ENCODE data around the gene TSC1. TPM values are rescaled to one million over a fixed set of nuclear protein-coding genes. Genes with fewer than 3 reads are reported as not detected.

Gene TSC1
- total RNA-seq, 1 experiment from 2014 or later: 16.5 TPM

DNA sequence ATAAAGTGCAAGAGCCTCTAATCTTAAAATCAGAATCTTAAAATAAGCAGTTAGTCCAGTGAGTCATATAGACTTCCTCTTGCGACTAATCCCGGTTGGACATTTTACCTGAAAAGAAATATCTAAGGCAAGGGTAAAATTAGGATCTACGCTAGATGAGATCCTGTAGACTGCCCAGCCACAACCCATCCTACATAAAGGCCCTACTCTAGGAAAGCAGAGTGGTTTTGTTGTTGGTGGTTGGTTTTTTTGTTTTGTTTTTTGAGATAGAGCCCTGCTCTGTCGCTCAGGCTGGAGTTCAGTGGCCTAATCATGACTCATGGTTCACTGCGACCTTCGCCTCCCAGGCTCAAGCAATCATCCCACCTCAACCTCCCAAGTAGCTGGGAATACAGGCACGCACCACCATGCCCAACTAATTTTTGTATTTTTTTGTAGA lies 6.9 kb downstream of the TSC1 start:
- DNase-seq (ENCODE audit: low spot score): no peak

DNA sequence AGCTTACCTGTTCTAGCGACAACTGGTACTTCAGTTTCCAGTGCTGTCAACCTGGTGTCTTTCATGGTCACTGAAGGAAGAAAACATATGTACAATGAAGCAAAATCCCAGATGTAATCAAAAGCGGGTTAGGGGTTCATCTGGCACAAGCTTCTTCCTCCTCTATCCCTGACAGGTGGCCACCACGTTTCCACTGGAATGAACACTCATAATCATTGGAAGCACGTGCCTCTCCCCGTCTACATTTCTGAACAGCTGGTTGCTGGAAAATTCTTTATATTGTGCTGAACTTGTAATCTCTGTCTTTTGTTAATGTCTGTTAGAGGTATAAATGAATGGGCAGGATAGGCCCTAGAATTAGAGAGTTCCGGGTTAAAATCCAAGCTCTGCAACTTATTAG lies 9.4 kb downstream of the TSC1 start:
- no peak for DNase-seq (ENCODE audit: low spot score)

DNA sequence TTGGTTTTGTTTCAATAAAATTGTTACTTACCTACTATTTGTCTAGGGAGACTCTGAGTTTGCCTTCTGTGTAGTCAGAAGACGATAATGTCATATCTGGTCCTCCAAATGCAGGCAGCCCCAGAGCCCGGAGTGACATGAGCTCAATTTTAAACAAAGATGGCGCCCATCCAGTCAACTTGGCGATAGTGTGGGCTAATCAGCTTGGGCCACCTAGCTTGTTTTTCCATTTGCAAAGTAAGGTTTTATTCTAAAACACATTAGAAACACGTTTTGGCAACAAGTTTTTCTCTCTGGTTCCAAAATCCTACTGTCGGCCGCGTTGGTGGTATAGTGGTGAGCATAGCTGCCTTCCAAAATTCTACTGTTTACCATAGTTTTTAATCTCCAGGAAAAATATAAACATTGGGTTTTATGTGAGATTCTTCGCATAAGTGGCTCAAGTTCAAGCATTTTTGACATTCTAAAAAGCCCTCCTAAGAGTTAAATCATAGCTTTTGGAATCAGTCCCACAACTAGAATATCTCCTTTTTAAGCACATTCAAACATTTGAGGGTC lies 13.2 kb downstream of the TSC1 start:
- no peak for DNase-seq (ENCODE audit: low spot score)

DNA sequence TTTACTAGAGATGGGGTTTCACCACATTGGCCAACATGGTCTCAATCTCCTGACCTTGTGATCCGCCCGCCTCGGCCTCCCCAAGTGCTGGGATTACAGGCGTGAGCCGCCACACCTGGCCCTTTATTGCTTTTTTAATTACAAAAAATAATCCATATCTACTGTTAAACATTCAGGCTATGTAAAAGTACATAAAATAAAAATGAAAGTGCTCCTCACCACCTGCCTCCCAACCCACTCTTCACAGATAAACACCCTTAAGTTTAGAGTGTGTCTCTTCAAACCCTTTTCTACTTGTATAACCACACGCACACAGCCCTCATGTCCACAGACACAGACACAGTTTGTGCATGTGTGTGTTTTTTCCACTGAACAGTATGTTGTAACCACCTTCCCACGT lies 16.7 kb downstream of the TSC1 start:
- DNase-seq (ENCODE audit: low spot score): no peak

DNA sequence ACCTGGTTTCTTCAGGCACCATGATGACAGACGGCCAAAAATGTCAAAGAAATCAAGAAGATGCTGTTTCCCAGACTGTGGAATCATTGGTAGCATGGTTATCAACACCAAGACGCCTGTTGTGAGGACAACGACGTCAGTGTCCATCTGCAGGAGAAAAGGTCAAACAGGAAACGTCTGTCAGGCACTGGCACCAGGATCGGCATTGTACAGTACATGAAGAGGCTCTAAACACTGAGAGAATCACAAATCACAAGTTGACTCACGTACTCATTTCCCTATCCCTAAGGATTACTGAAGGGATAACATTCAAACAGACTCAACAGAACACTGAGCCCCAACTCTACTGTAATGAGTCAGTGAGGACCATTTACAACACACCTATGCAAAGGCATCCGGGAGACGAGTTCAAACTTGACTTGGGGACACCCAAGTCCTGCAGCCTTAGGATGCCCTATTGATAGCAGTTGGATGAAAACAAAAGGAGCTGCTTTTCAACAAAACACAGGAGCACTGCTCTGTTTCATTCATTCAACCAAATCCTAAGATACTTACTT lies 21.0 kb downstream of the TSC1 start:
- DNase-seq (ENCODE audit: low spot score): no peak

DNA sequence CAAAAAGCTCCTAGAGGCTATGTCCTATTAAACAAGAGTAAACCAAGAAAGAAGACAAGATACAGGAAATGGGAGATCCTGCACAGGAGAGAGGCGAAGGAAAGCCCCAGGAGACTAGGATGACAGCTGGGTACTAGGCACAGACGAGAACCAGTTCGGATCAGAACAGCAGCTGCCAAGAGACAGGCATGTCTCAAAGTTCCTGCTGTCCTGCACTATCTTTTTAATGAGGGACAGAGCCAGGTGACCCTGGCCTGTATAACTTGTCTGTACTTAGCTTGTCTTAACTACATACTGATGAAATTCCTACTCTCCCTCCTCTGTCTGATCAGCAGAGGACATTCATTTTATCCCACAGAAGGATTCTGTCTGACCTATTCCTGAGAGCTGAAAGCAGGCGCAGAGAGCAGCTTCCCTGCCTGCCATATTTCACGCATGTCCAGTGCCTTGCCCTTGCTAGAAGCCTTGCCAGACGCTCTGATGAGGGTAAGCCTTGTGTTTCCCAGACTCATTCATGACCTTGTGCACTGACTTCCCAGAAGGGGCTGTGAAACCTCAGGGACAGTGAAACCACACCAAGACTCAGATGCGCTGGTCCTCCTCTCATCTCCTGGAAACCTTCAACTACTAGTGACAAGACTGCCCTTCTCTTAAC lies 24.7 kb downstream of the TSC1 start:
- no peak for DNase-seq (ENCODE audit: low spot score)

DNA sequence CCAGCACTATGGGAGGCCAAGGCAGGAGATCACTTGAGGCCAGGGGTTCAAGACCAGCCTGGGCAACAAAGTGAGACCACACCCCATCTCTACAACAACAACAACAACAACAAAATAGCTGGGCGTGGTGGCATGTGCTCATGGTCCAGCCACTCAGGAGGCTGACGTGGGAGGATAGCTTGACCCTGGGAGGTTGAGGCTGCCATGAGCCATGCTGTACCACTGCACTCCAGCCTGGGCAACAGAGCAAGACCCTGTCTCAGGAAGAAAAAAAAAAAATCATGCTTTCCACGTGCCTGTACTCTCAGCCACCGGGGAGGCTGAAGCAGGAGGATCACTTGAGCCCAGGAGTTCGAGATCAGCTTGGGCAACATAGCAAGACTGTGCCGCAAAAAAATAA lies 29.5 kb downstream of the TSC1 start:
- no peak for DNase-seq (ENCODE audit: low spot score)

DNA sequence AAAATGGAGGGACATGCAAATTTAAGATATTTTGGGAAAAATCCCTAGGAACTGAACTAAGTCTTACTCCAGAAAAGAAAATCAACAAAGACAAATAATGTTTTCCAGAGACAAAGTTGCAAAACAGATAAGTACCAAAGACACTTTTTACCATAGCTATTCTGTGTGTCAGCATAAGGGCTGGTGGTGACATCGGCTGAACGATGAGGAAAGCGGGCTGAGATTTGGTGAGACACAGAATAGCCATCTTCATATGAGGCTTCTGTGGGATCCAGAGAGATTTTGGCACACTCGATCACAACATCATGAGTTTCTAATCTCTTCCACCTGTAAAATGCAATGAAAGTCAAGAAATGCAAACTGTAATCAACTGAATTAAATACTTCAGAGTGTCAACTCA lies 32.3 kb downstream of the TSC1 start:
- DNase-seq (ENCODE audit: low spot score): no peak

DNA sequence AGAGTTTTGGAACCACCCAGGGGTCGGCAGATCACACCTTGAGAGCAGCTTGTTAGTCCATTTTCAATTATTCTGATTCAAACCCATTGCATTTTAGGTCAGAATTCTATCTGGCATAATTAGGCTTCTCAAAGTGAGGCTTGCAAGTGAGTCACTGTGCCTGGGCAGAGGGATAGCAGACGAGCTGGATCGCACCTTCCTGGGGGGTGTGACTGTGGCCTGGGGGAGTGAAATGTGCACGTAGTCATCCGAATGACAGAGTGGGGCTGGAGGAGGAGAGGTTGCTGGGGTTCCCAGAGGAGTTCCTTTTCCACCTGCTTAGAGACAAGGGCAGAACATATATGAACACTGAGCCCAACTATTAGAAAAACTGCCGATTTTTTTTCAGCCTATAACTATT lies 34.0 kb downstream of the TSC1 start:
- DNase-seq (ENCODE audit: low spot score): no peak

DNA sequence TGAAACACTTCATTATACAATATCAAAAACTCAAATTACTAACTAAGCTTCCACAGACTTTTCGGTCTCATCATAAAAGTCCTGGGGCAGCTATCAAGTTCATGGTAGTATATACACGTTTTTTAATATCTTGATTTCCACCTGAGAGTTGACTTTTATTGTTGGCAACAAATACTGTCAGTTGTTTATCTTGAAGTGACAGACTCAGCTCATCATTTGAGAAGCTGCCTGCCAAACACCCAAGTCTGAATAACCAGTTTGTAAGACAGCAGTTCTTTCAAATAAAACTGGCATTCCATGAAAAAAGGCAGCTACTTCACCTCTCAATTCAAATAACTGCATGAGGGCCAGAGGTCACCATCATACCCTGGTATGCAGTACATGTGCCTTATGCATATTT lies 35.1 kb downstream of the TSC1 start:
- no peak for DNase-seq (ENCODE audit: low spot score)

DNA sequence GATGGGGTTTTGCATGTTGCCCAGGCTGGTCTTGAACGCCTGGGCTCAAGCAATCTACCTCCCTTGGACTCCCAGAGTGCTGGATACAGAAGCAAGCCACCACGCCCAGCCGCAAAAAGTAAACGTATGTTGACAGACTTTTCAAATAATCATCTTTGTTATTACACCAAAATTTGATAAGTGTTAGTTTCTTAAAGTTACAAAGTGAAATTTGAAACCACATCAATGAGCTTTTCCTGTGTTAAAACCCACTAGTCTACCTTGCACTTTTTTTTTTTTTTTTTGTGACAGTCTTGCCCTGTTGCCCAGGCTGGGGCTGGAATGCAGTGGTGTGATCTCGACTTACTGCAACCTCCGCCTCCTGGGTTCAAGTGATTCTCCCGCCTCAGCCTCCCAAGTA lies 35.8 kb downstream of the TSC1 start:
- no peak for DNase-seq (ENCODE audit: low spot score)

DNA sequence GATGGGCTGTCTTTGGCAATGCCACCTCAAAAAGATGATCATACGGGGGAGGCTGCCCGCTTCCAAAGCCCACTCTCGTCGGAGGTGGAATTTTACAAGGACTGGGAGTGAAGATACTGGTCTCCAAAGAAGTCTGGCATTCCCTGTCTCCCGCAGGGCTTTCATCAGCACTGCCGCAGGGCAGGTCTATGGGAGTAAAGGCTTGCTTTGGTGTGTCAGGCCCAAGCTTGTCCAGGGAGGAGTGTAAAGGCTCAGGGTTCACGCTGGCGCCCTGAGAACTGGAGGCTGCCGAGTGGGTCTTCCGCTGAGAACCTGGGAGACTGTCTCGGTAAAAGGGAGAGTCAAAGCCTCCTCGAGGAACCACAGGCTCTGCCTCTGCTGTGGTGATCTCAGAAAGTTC lies 38.7 kb downstream of the TSC1 start:
- no peak for DNase-seq (ENCODE audit: low spot score)

DNA sequence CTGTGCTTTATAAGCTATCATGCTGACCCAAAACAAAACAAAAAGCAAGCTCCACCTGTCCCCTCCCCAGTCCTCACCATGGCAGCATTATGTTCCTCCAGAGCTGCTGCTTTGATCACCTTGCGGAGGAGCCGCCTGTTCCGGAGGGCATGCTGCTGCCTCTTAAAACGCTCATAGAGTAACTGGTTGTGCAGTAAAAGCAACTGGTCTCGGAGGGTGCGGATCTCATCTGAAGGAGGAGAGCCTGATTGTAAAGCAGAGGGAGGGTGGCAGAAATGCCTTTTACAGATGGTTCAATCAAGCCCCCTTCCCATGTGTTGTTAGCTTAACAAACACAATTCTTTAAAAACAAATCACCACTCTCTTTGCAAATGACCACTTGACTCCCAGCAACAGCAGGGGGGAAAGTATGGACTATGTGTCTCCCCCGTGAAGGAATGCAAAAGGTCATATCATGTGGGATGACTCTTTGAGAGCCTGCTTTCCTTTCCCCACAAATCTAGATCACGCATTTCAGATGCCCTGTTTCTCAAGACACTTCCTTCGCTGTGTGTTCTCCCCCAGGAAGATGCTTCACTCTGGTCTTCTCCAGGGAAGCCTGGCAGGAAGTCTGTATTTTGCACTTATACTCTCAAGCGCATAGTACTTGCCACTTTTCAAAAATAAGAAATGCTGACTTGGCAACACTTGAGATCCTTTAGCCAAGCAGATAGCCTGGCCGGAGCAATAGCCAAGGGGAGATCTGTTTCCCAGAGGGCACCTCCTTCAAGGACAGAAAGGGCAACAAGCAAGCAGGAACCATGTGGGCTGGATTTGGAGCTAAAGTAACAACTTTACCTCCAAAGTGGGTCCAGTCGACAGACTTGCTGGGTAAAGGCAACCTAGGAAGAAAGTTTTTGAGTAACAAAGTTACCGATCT lies 40.6 kb downstream of the TSC1 start:
- no peak for DNase-seq (ENCODE audit: low spot score)

DNA sequence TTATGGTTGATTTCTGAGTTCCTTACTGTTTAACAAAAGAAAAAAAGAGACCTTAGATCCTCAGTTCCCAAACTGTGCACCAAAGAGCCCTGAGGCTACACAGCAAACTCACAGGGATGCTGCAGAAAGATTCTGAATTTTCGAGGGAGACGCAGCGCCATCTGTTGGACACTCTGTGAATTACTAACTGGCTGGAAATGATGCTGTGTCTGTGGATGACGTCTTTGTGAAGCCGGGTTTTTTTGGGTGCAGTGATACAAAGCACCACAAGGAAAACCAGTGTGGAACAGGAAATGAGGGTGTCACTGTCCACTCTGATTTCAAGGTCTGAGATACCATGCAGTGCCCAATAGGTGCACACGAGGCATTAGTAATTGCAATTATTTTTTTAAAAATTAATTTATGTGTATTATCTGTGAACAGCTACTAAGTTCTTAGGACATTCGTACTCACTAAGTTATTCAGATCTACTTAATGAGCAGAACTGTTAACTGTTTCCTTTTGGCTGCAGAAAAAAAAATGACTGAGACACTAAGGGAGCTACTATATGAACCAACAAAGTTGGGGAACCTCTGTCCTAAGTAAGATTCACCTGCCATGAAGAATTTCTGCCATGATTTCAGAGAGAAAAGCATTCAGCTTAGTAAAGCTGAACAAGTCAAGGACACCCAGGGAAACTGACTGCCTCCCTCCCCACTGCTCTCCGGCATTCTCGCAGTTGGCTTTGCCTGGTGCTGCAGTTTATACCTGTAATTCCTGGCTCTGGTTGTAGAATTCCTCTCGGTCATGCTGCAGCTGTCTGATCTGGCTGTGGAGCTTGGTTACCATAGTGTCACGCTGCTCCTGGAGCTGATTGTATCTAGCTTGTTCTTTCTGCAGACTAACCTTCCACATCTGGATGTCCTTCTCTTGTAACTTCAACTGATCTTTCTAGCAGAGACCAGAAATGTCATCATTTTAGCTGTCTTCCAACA lies 42.3 kb downstream of the TSC1 start:
- peak; percentile 93 for DNase-seq (ENCODE audit: low spot score)

DNA sequence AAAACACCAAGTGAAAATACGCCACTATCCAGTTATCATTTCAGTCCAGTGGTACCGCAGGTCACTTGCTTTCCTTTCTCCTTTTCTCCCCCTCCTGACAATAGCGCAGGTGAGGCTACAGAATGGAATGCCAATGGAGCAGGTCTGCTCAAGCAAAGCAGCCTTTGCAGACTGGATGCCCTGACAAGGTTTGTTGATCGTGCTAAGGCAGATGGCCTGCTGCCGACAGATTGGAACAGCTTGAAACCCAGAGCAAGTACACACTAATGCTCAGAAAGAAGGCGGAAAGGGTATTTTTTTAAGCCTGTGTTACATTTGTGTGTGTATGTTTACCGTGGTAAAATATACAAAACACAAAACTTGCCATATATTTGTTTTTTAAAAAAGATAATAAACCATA lies 46.4 kb downstream of the TSC1 start:
- DNase-seq (ENCODE audit: low spot score): no peak

DNA sequence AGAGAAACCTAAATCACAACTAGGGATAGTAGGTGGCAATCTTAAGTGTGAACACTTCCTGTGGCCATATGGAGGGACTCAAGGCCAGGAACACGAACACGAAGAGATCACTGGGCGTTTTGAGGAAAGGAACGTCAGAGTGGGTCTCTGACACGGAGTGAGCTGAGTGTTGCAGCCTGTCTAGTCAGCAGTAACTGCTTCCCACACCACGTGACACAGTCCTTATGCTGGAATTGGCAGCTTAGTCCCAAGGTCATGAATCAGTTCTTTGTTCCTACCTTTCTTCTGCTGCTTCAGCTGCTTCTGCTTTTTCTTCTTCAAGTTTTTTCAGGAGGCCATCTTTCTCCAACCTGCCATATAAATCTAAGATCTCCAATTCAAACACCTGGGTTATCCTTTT lies 47.5 kb downstream of the TSC1 start:
- DNase-seq (ENCODE audit: low spot score): no peak

DNA sequence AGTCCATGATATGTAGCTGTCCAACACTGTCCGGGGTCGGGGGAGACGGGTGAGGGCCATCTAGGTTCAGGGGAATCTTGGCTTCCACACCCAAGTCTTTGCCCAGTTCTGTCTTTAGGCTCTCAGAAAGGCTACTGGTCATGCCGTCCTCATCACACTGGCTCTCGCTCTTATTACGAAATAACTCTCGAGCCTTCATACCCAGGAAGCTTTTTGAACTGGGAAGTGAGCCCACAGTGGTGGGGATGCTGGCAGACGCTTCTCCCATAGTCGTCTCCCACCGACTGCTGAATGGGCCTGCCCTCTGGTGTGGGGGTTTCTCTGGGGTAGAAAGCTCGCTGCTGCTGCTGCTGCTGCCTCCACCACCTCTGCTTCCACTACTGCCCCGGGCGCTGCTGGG lies 48.2 kb downstream of the TSC1 start:
- DNase-seq (ENCODE audit: low spot score): no peak

DNA sequence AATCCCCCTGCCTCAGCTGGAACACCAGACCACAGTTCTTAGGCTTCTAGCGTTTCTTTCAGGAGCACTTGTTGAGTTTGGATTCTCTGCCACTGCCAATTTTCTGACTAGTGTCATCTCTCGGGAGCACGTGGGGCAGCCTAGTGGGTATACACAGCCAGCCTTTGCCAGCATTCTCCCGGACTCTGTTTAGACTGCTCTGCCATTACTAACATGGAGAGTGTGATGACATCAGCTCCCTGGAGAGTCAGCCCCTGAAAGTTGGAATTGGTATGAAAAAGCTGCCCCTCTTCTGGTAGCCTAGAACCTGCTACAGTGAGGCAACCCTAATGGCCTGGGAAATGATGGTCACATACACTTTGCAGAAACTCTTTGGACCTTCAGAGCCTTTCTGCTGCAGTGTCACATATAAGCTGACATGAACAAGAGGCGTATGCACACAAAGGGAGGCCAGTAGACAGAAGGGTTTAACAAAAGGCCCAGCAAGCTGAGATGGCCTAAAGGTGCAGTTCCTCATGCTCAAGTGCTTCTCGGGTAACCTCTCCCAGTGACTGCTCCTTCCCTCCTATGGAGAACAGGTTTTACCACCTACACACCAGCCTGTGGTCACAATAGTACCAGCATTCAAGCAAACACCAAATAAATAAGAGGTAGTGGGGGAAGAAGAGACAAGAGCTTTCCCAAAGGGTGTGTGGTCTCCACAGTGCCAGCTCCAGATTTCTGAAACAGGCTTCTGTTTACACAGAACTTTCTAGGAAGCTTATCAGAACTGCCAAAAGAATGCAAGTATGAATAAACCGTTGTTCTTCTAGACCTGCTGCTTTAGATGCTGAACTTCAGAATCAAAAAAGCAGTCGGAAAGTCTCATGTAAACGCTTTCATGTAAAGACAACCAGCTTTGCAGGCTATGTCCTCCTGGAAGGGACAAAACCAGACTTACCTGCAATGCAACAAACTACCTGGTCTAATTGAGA lies 49.3 kb downstream of the TSC1 start:
- no peak for DNase-seq (ENCODE audit: low spot score)

DNA sequence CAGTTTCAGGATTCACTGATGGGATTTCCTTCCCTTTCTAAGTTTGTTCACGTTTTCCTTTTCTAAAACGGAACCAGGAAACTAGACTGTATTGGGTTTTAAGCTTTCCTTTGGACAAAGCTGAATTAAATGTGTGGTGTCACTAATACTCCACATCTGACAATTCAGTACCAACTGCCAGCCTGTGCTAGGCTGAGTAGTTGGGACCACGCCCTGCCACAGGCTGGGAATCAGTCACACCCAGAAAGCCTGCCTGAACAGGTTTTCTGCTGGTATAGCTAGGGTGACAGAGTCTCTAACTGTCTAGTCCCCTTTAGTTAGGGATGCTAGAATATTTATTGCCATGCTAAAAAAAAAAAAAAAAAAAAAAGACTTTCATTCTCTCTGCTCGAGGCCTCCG lies 50.1 kb downstream of the TSC1 start:
- DNase-seq (ENCODE audit: low spot score): no peak

DNA sequence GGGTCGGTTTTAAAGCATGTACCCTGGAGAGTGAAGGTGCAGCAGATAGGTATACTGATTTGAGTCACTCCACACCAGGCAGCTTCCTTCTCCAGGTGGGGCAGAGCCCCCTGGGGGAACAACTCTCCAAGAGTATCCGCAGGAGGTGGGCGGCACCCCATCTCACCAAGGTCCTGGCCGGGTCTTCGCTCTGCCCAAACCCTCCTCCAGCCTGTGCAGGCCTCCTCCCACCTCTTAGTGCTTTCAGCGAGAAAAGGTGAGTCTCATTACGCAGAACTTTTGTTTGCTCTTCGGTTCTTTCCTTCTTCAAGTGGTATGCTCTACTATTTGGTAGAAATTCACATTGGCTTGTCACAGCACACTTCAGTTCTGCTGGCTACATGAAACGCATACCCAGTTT lies 52.0 kb downstream of the TSC1 start:
- no peak for DNase-seq (ENCODE audit: low spot score)

All from HT-29 (cell line).